SU-DHL-6 (cell line): ENCODE data around the gene ARHGEF17.

Experiments
- EZH2phosphoT487 ChIP-seq: fragments of 200-600 bp; sonication (generic), shearing (Covaris generic); conservative IDR thresholded peaks from 2 replicates; pipeline ENCODE4 v1.6.1; 2018; ENCODE audit warnings: mild to moderate bottlenecking, antibody characterized with exemption, low read length, moderate library complexity, mixed read lengths
- TF ChIP-seq, protein P1 (sequence below): fragments of 200-600 bp; sonication (generic); IDR thresholded peaks from one replicate; pipeline ENCODE4 v1.5.1; 2017; ENCODE audit warnings: antibody characterized with exemption, mild to moderate bottlenecking, low read length, moderate library complexity; ENCODE audit not compliant: insufficient read depth, poor library complexity, severe bottlenecking

DNA sequence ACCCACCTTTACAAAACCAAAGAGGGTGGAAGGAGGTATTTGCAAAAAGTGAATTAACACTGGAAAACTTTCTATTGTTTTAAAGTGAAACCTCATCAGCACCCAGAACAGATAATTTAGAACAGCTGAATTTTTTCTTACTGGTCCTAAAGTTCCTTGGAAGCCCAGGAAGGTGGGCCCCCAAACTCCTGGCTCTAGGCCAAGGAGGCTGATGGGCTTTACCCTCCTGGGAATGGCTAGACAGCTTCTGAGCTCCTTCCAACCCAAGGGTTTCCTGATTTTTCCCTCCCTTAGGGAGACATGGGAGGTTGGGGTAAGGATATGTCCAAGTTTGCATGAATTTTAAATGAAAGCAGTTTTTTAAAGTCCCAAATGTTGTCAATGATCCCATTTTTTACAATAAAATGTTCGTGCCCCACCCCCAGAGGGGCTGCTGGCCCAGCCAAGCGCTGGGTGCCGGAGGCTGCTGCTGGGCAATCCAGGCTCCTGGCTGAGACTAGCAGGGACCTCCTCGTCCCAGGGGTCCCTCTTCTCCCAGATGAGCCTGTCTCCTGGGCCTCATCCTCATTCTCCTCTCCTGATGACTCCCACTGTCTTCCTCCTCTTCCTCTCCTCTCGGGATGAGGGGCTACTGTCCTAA, 96.5 kb downstream of the ARHGEF17 start:
- TF ChIP-seq, protein P1, sequence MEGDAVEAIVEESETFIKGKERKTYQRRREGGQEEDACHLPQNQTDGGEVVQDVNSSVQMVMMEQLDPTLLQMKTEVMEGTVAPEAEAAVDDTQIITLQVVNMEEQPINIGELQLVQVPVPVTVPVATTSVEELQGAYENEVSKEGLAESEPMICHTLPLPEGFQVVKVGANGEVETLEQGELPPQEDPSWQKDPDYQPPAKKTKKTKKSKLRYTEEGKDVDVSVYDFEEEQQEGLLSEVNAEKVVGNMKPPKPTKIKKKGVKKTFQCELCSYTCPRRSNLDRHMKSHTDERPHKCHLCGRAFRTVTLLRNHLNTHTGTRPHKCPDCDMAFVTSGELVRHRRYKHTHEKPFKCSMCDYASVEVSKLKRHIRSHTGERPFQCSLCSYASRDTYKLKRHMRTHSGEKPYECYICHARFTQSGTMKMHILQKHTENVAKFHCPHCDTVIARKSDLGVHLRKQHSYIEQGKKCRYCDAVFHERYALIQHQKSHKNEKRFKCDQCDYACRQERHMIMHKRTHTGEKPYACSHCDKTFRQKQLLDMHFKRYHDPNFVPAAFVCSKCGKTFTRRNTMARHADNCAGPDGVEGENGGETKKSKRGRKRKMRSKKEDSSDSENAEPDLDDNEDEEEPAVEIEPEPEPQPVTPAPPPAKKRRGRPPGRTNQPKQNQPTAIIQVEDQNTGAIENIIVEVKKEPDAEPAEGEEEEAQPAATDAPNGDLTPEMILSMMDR, result no peak
- no peak for TF ChIP-seq EZH2phosphoT487
